ENCODE results near the gene LTO1. TPM values are rescaled to one million over a fixed set of nuclear protein-coding genes. Genes with fewer than 3 reads are reported as not detected.

The LTO1 gene
- total and polyA plus RNA-seq, 2 of the 13 experiments (the other 11 are each of a cell fraction or from before 2014, with no cell fraction given), result 11.8 to 15.0 TPM

- TF ChIP-seq ZBTB25 (CRISPR knock-in tag; IDR thresholded peaks at IDR 0.05), result no peak
- no peak for TF ChIP-seq SMAD9 (CRISPR knock-in tag; IDR thresholded peaks at IDR 0.05)
- peak; percentile 59; the same call in 1 of the 2 replicates for TF ChIP-seq TGIF2 (CRISPR knock-in tag; IDR thresholded peaks at IDR 0.05)
- peak; percentile 99 for TF ChIP-seq KDM3A (CRISPR knock-in tag; IDR thresholded peaks at IDR 0.05; ENCODE audit: low read depth)
- 0 out of 2 replicates have a peak, but pooled peaks have one; percentile 23 for TF ChIP-seq FOXO1 (CRISPR knock-in tag; IDR thresholded peaks at IDR 0.05)
- TF ChIP-seq KLF15 (CRISPR knock-in tag; IDR thresholded peaks at IDR 0.05; ENCODE audit: borderline replicate concordance), result no peak
- TF ChIP-seq NONO (IDR thresholded peaks at IDR 0.05), result no peak
- peak; percentile 61; the same call in 1 of the 2 replicates for TF ChIP-seq NONO (CRISPR knock-in tag; conservative IDR thresholded peaks at IDR 0.05)
- peak; percentile 73; the same call in 1 of the 2 replicates for TF ChIP-seq ZNF556 (CRISPR knock-in tag; IDR thresholded peaks at IDR 0.05; ENCODE audit: borderline replicate concordance)
- TF ChIP-seq ZNF354B (CRISPR knock-in tag; IDR thresholded peaks at IDR 0.05), result no peak
- no peak for TF ChIP-seq ZNF30 (CRISPR knock-in tag; IDR thresholded peaks at IDR 0.05)
- no peak for TF ChIP-seq ZSCAN20 (CRISPR knock-in tag; IDR thresholded peaks at IDR 0.05; ENCODE audit: borderline replicate concordance)
- peak; percentile 74; the same call in 1 of the 2 replicates for TF ChIP-seq KAT7 (CRISPR knock-in tag; IDR thresholded peaks at IDR 0.05; ENCODE audit: borderline replicate concordance)
- TF ChIP-seq ZNF276 (CRISPR knock-in tag; IDR thresholded peaks at IDR 0.05; ENCODE audit: low read depth), result peak; percentile 55; the same call in 1 of the 2 replicates
- no peak; the same call in 1 of the 2 replicates for TF ChIP-seq ZNF607 (CRISPR knock-in tag; IDR thresholded peaks at IDR 0.05; ENCODE audit: borderline replicate concordance)
- peak; percentile 32; the same call in 1 of the 2 replicates for TF ChIP-seq ZMYM4 (CRISPR knock-in tag; IDR thresholded peaks at IDR 0.05)
- TF ChIP-seq ZBTB7A (CRISPR knock-in tag; IDR thresholded peaks at IDR 0.05), result peak; percentile 90
- TF ChIP-seq SALL1 (CRISPR knock-in tag; IDR thresholded peaks at IDR 0.05), result peak; percentile 42
- TF ChIP-seq SMC3 (IDR thresholded peaks at IDR 0.05; ENCODE audit: low read length), result peak; percentile 18; the same call in 1 of the 2 replicates
- TF ChIP-seq TARDBP (CRISPR knock-in tag; IDR thresholded peaks at IDR 0.05), result peak; percentile 35; the same call in 1 of the 2 replicates
- TF ChIP-seq LRRFIP1 (CRISPR knock-in tag; conservative IDR thresholded peaks at IDR 0.05), result no peak
- TF ChIP-seq CCAR2 (optimal IDR thresholded peaks at IDR 0.05; ENCODE audit: low read depth, low read length), result no peak
- TF ChIP-seq POLR2G (IDR thresholded peaks at IDR 0.05; ENCODE audit: low read depth, low read length), result peak; percentile 58
Measured at GRCh38 chr11:69642913-69643632, 32.1 kb downstream of the LTO1 start (continued).

Data from HepG2 (cell line).